ENCODE data around the gene PPP2R2C.

The PPP2R2C gene

DNA sequence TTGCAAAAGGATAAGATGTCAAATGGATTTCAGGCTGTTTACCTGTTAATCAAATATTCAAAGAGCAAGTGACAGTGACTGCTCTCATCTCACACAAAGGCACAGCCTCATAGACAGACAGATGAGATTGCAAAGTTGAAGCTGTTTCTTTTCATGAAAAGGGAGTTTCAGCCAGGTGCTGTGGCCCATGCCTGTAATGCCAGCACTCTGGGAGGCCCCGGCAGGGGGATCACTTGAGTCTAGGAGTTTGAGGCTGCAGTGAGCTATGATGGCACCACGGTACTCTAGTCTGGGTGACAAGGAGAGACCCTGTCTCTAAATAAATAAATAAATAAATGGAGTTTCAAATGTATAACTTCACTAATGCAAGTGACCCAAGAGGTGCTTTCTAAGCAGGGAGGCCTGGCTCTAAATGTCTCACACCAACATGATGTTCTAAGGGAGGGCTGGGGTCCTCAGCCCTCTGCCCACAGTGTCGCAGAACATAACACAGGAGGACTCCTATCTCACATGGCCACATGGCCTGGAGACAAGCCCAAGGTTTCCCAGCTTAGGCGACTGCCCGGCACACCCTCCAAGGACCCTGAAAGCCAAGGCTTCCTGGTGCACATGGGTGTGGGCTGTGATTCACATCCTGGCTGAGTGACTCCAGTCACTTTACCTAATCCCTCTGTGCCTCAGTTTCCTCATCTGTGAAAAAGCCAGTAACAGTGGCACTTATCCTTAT, 26.8 kb downstream of the PPP2R2C start:
- DNase-seq (ENCODE audit: low spot score in 2 of 2) = no peak
- H3K4me3 ChIP-seq = no peak overlapping the region
- H3K9me3 ChIP-seq = no peaks in the 10 kb centered on the region
- H3K27me3 ChIP-seq (ENCODE audit: low read depth) = no peaks in the 10 kb centered on the region
- no peaks in the 10 kb centered on the region for H3K4me1 ChIP-seq
- H3K36me3 ChIP-seq (replicated peaks) = no peaks in the 10 kb centered on the region
- in situ Hi-C loops (cut with MboI; ENCODE audit: low sequenced_read_pairs) = no loop called here

- DNase-seq (ENCODE audit: low spot score in 2 of 2) = no peak
- in situ Hi-C loops (cut with MboI; ENCODE audit: low sequenced_read_pairs) = no loop called here
- H3K27me3 ChIP-seq (ENCODE audit: low read depth) = no peaks in the 10 kb centered on the region
- H3K9me3 ChIP-seq = no peaks in the 10 kb centered on the region
- no peaks in the 10 kb centered on the region for H3K36me3 ChIP-seq (replicated peaks)
- H3K4me1 ChIP-seq = no peaks in the 10 kb centered on the region
- no peak overlapping the region for H3K4me3 ChIP-seq
Measured at GRCh38 chr4:6444582-6444981, 27.8 kb downstream of the PPP2R2C start.

DNA sequence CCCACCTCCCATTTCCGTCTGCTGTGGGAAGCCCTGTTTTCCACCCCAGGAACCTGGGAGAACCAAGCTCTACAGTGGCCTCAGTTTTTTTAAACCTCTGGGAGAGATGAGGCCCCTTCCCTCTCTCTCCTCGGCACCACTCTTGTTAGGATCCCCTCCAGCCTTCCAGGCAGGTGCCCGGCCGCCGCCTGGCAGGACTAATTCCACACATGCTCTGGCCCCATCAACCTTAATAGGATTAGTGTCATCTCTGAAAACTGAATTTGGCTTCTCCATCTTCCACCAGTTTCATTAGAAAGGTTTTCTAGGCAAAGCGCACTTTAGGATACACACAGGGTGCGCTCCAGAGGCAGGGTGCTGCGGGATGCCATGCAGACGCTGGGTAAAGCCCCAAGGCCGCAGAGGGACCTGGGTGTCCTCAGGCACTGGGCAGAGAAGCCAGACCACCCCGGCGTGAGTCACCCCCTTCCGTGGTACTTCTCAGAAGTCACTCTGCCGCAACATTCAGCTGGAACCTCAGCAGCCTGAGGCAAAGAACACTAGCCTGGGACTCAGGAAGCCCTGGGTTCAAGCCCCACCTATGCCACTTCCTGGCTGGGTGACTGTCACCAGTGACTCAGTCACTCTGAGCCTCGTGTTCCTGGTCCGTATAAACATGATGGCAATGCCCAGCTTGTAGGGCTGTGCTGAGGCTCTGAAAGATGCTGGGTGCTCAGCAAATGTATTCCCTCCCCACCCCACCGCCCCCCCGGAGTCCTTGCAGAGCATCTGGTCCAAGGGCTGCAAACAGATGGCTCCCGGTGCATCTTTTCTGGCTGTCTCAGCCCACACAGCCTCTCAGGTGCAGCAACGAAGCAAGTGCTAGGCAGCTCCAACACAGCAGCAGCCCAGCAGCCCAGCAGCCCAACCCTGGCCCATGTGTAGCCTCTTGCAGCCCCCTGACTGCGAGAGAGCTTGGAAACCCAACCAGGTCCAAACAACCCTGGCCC, 29.1 kb downstream of the PPP2R2C start:
- DNase-seq (ENCODE audit: low spot score in 2 of 2) = no peak
- Histone ChIP-seq H3K36me3 (replicated peaks) (no peaks in the 10 kb centered on the region), H3K4me1 (no peaks in the 10 kb centered on the region), H3K4me3 (no peak overlapping the region), H3K9me3 (no peaks in the 10 kb centered on the region), H3K27me3 (ENCODE audit: low read depth) (no peaks in the 10 kb centered on the region)
- in situ Hi-C loops (cut with MboI; ENCODE audit: low sequenced_read_pairs) = no loop called here

DNA sequence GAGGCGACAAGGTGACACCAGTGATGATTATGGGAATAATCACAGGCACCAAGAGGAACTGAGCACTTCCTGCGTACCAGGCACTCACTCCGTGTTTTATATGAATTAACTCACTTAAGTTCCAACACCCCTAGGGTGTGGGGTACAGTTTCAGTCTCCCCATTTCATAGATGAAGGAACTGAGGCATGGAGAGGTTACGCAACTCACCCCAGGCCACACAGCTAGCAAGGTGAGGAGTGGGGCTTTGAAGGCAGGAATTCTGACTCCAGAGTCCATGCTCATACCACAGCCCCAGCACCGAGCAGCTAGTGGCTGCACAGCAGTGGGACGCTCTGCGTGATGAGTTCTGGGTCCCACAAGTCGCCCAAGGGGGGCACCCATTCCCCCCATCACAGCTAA, 29.9 kb downstream of the PPP2R2C start:
- Histone ChIP-seq H3K27me3 (ENCODE audit: low read depth) (no peaks in the 10 kb centered on the region), H3K4me1 (no peaks in the 10 kb centered on the region), H3K36me3 (replicated peaks) (no peaks in the 10 kb centered on the region), H3K9me3 (no peaks in the 10 kb centered on the region), H3K4me3 (no peak overlapping the region)
- DNase-seq (ENCODE audit: low spot score in 2 of 2) = no peak
- in situ Hi-C loops (cut with MboI; ENCODE audit: low sequenced_read_pairs) = no loop called here

DNA sequence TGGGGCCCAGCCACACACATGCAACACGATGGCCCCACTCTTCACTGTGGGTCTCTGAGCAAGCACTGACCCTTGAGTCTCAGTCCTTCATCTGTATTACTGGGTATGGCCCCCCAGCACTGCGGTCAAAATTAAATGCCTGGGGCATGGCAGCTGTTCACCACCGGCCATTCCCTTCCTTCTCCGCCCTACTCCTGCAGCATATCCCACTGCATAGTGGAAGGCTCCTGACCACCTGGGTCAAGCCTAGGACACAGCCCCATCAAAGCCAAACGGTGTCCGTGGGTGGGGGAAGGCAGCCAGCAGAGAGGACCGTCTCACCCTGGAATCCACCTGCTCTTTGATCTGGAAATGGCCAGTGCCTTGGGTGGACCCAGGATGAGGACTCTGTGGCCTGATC, 30.7 kb downstream of the PPP2R2C start:
- Histone ChIP-seq H3K27me3 (ENCODE audit: low read depth) (no peaks in the 10 kb centered on the region), H3K9me3 (no peaks in the 10 kb centered on the region), H3K4me3 (no peak overlapping the region), H3K36me3 (replicated peaks) (no peaks in the 10 kb centered on the region), H3K4me1 (no peaks in the 10 kb centered on the region)
- in situ Hi-C loops (cut with MboI; ENCODE audit: low sequenced_read_pairs) = no loop called here
- DNase-seq (ENCODE audit: low spot score in 2 of 2) = no peak

GRCh38 chr4:6441202-6441582, 31.2 kb downstream of the PPP2R2C start:
- H3K27me3 ChIP-seq (ENCODE audit: low read depth) = no peaks in the 10 kb centered on the region
- H3K36me3 ChIP-seq (replicated peaks) = no peaks in the 10 kb centered on the region
- DNase-seq (ENCODE audit: low spot score in 2 of 2) = no peak
- in situ Hi-C loops (cut with MboI; ENCODE audit: low sequenced_read_pairs) = no loop called here
- no peak overlapping the region for H3K4me3 ChIP-seq
- H3K9me3 ChIP-seq = no peaks in the 10 kb centered on the region
- no peaks in the 10 kb centered on the region for H3K4me1 ChIP-seq

GRCh38 chr4:6440506-6441201, 31.8 kb downstream of the PPP2R2C start:
- no peak for DNase-seq (ENCODE audit: low spot score in 2 of 2)
- in situ Hi-C loops (cut with MboI; ENCODE audit: low sequenced_read_pairs) = no loop called here
- H3K9me3 ChIP-seq = no peaks in the 10 kb centered on the region
- H3K27me3 ChIP-seq (ENCODE audit: low read depth) = no peaks in the 10 kb centered on the region
- H3K4me3 ChIP-seq = no peak overlapping the region
- no peaks in the 10 kb centered on the region for H3K36me3 ChIP-seq (replicated peaks)
- H3K4me1 ChIP-seq = no peaks in the 10 kb centered on the region

DNA sequence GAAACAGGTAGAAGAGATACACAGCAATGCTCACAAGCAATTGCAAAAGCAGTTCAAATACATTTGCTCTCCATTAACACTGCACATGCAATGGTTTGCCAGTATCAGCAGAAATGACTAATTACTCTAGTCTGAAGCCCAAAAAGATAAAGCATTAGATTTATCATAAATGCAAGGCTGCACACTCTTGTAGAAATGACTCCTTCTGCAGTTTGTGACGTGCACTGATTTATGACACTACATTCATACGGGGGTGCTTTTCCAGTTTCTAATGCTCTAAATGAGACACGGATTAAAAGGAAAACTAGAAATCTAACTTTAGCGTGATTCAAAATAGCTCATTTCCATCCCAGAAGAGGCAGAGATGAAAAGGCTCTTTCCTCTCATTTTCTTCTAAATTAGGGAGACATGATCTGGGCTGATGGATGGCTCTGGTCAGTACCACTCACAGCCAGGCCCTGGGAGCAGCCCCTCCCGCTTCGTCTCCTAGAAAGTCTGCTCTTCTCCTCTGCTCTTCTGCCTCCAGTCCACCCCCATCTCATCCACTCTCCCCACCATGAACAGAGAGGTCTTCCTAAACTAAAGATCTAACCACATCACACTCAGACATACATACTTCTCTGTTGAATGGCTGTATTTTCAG, 33.2 kb downstream of the PPP2R2C start:
- no peaks in the 10 kb centered on the region for H3K36me3 ChIP-seq (replicated peaks)
- no peaks in the 10 kb centered on the region for H3K27me3 ChIP-seq (ENCODE audit: low read depth)
- DNase-seq (ENCODE audit: low spot score in 2 of 2) = no peak
- in situ Hi-C loops (cut with MboI; ENCODE audit: low sequenced_read_pairs) = no loop called here
- no peak overlapping the region for H3K4me3 ChIP-seq
- no peaks in the 10 kb centered on the region for H3K9me3 ChIP-seq
- no peaks in the 10 kb centered on the region for H3K4me1 ChIP-seq

GRCh38 chr4:6437826-6438238, 34.6 kb downstream of the PPP2R2C start:
- Histone ChIP-seq H3K4me3 (no peak overlapping the region), H3K36me3 (replicated peaks) (no peaks in the 10 kb centered on the region)

DNA sequence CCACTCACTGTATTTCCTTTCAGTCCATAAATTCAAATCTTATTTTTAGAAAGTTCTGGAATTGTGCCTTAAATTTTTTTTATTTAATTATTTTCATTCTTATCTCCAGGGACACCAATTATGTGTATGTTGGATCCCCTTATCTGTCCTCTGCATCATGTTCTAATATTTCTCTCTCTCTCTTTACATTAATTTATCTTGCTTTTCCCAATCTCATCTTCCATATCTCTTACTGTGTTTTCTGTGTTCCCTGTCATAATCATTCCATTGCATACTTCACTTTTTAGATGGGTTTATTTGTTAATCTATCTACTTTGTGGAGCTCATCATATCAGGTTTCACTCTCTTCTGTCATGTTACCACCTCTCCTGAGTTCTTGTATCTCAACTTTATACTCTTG, 37.4 kb downstream of the PPP2R2C start:
- Histone ChIP-seq H3K36me3 (replicated peaks) (no peaks in the 10 kb centered on the region), H3K9me3 (no peaks in the 10 kb centered on the region), H3K4me1 (no peaks in the 10 kb centered on the region), H3K4me3 (no peak overlapping the region), H3K27me3 (ENCODE audit: low read depth) (no peaks in the 10 kb centered on the region)
- in situ Hi-C loops (cut with MboI; ENCODE audit: low sequenced_read_pairs) = no loop called here
- DNase-seq (ENCODE audit: low spot score in 2 of 2) = no peak

More at GRCh38 chr4:6437826-6438238, 34.6 kb downstream of the PPP2R2C start:
- in situ Hi-C loops (cut with MboI; ENCODE audit: low sequenced_read_pairs) = no loop called here
- no peak for DNase-seq (ENCODE audit: low spot score in 2 of 2)
- Histone ChIP-seq H3K4me1 (no peaks in the 10 kb centered on the region), H3K9me3 (no peaks in the 10 kb centered on the region), H3K27me3 (ENCODE audit: low read depth) (no peaks in the 10 kb centered on the region)

DNA sequence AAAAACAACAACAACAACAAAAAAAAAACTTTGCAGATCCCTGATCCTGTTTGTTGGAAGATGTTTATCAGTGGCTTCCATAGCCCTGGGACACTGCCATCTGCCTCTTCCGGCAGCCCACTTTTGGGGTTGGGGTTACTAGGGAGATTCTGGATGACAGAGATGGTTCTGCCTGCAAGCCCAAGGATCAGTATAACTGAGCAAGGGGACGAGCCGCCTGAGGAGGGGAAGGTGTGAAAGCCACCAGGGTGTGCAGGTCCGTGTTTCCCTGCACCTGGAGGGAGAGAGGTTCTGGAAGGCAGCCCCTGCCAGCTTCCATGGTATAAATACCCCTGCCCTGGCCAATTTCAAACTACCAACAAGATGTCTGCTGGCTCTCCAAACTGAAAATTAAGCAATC, 41.5 kb downstream of the PPP2R2C start:
- DNase-seq (ENCODE audit: low spot score in 2 of 2) = no peak
- Histone ChIP-seq H3K4me1 (no peaks in the 10 kb centered on the region), H3K9me3 (no peaks in the 10 kb centered on the region), H3K36me3 (replicated peaks) (no peaks in the 10 kb centered on the region), H3K4me3 (no peak overlapping the region), H3K27me3 (ENCODE audit: low read depth) (no peaks in the 10 kb centered on the region)
- in situ Hi-C loops (cut with MboI; ENCODE audit: low sequenced_read_pairs) = no loop called here

DNA sequence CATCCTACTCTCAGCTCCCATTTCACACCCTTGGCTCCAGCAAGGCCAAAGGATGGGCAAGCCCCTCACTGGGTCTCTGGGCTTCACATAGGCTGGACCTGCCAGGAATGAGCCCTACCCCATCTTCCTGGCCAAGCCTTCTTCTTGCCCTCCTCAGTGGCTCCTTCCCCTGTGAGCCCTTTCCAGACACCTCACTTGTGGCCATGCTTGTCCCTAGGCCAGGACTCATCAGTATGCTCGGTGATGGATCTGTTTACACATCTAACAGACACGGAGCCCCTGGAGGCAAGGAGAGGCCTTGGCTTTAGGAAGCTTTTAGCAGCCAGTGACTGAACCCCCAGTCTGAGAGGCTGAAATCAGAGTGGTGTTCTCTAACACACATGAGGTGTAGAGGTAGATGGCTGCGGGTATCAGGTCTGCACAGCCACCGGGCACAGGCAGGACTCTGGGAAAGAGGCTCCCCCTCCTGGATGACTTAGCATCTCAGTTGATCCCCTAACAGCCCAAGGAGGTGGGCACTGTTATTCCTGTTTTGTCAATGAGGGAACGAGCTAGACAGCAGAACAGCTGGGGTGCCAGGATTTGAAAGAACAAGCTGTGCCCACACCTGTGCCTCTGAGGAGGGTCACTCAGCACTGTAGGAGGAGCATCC, 44.8 kb downstream of the PPP2R2C start:
- H3K27me3 ChIP-seq (ENCODE audit: low read depth) = no peaks in the 10 kb centered on the region
- in situ Hi-C loops (cut with MboI; ENCODE audit: low sequenced_read_pairs) = no loop called here
- no peak for DNase-seq (ENCODE audit: low spot score in 2 of 2)

More for the DNA sequence above, 44.8 kb downstream of the PPP2R2C start:
- Histone ChIP-seq H3K9me3 (no peaks in the 10 kb centered on the region), H3K36me3 (replicated peaks) (no peaks in the 10 kb centered on the region), H3K4me1 (no peaks in the 10 kb centered on the region), H3K4me3 (no peak overlapping the region)

Measured in HAP-1 (cell line).